HepG2 (cell line): ENCODE measurements around the gene NKAIN4. TPM values are rescaled to one million over a fixed set of nuclear protein-coding genes. Genes with fewer than 3 reads are reported as not detected.

Experiments used
- CEBPZ ChIP-seq: IDR thresholded peaks from 2 replicates; pipeline ENCODE4 v1.6.1; 2012; ENCODE audit warnings: low read length, improper control_type of control experiment
- FOXA3 ChIP-seq: IDR thresholded peaks from 2 replicates; pipeline ENCODE4 v1.6.1; 2016; ENCODE audit warnings: missing genetic modification reagents, missing compliant biosample characterization
- MAFG ChIP-seq: sonication (generic); formaldehyde crosslinking; IDR thresholded peaks from 2 replicates; pipeline ENCODE4 v1.5.1; 2020; ENCODE audit warnings: mild to moderate bottlenecking, missing genetic modification reagents
- NBN ChIP-seq: fragments of 450-650 bp; conservative IDR thresholded peaks from 2 replicates; pipeline ENCODE4 v1.6.1; 2017
- NFIB ChIP-seq: sonication (generic); formaldehyde crosslinking; IDR thresholded peaks from 2 replicates; pipeline ENCODE4 v1.9.0; 2021; ENCODE audit warnings: missing genetic modification reagents, mild to moderate bottlenecking, borderline replicate concordance
- PBX3 ChIP-seq: sonication (generic); formaldehyde crosslinking; IDR thresholded peaks from 2 replicates; pipeline ENCODE4 v1.8.1; 2023; ENCODE audit warnings: missing genetic modification reagents, inconsistent platforms, borderline replicate concordance
- PRDM10 ChIP-seq: sonication (generic); formaldehyde crosslinking; IDR thresholded peaks from 2 replicates; pipeline ENCODE4 v1.4.0; 2020; ENCODE audit warnings: low read depth, missing genetic modification reagents
- ZBTB2 ChIP-seq: sonication (generic); formaldehyde crosslinking; IDR thresholded peaks from 2 replicates; pipeline ENCODE4 v1.8.0; 2022; ENCODE audit warnings: low read depth, missing genetic modification reagents
- ZNF138 ChIP-seq: sonication (generic); formaldehyde crosslinking; IDR thresholded peaks from 2 replicates; pipeline ENCODE4 v1.5.0; 2020; ENCODE audit warnings: mild to moderate bottlenecking, low read depth, missing genetic modification reagents
- ZNF318 ChIP-seq: sonication (generic); formaldehyde crosslinking; IDR thresholded peaks from 2 replicates; pipeline ENCODE4 v1.4.0; 2020; ENCODE audit warnings: mild to moderate bottlenecking, missing genetic modification reagents
- ZSCAN12 ChIP-seq: sonication (generic); formaldehyde crosslinking; IDR thresholded peaks from 2 replicates; pipeline ENCODE4 v1.9.0; 2021; ENCODE audit warnings: mild to moderate bottlenecking, missing genetic modification reagents
- polyA plus RNA-seq, 8 experiments: library from polyadenylated mRNA; depleted of rRNA in 3 of 8; stranded (reverse) in 7 of 8; unstranded in 1 of 8; fragments of >200 nt; fragmentation: Illumina TruSeq in 4 of 8; extraction: Trizol in 4 of 8; gene quantifications; 2 replicates each; pipeline versions ENCODE4 v1.2.1 to v1.2.3, GENCODE V29; 2011 to 2016; ENCODE audit warnings: low read depth in 4 of 8, missing spikeins in 1 of 8, mixed read lengths in 1 of 8; ENCODE audit not compliant: insufficient read depth in 1 of 8
- total RNA-seq, 5 experiments: library from RNA; depleted of rRNA; stranded (reverse); fragments of >200 nt; fragmentation: Illumina TruSeq; extraction: Trizol; gene quantifications; 2 replicates each; pipeline ENCODE4 v1.2.3, GENCODE V29; 2016; ENCODE audit warnings: low read depth in 1 of 5

The NKAIN4 gene
- total and polyA plus RNA-seq, 2 of the 13 experiments (the other 11 are each of a cell fraction or from before 2014, with no cell fraction given): not detected

- TF ChIP-seq ZNF318 (CRISPR knock-in tag): peak; percentile 75; the same call in 1 of the 2 replicates
- TF ChIP-seq ZNF138 (CRISPR knock-in tag): no peak
- TF ChIP-seq PRDM10: no peak
- TF ChIP-seq PBX3 (CRISPR knock-in tag): no peak
- no peak for TF ChIP-seq FOXA3 (CRISPR knock-in tag)
- TF ChIP-seq NFIB (CRISPR knock-in tag): no peak
- no peak for TF ChIP-seq CEBPZ
- no peak for TF ChIP-seq MAFG
- TF ChIP-seq NBN: no peak
- TF ChIP-seq ZSCAN12 (CRISPR knock-in tag): no peak
- no peak for TF ChIP-seq ZBTB2 (CRISPR knock-in tag)
Observed at GRCh38 chr20:63230800-63231268, 23.4 kb downstream of the NKAIN4 start (continued).
